Stimulated activated naive B cell treated with anti-CD40 and anti-IgM and Interleukin-4, amounts not matched to agents 10 μg/mL and 1 μg/mL and 100 μg/mL, for 72 hours (primary cell): ENCODE measurements around the gene MUC20.
A peak's percentile ranks its signal among the peaks of the same experiment; 100 is the strongest.
"Not testable (repeated sequence)": the region's sequence is repeated elsewhere in the genome, so short reads cannot be mapped to it uniquely, and the experiment has no call there.

ENCODE experiments used
- ATAC-seq, 2 donors: fragments of 150-1000 bp; cut with Tn5 transposase; replicated peaks; 2 replicates each; pipeline ENCODE4 v1.10.0; 2021; ENCODE audit warnings: moderate library complexity in 1 of 2
- DNase-seq: peaks from one replicate; pipeline ENCODE4 v3.0.0; 2021
- H3K27ac Mint-ChIP-seq: one replicate; pipeline ENCODE4 v1.8.0; 2022; ENCODE audit warnings: mild to moderate bottlenecking, mixed read lengths
- H3K27me3 Mint-ChIP-seq, 2 donors: one replicate each; pipeline ENCODE4 v1.8.0; 2022; ENCODE audit warnings: mixed read lengths in 2 of 2
- H3K36me3 Mint-ChIP-seq, 2 donors: one replicate each; pipeline ENCODE4 v1.8.0; 2022; ENCODE audit warnings: mixed read lengths in 2 of 2, mild to moderate bottlenecking in 1 of 2
- H3K4me1 Mint-ChIP-seq, 2 donors: one replicate each; pipeline ENCODE4 v1.8.0; 2022; ENCODE audit warnings: mixed read lengths in 2 of 2, mild to moderate bottlenecking in 1 of 2
- H3K4me3 Mint-ChIP-seq, 2 donors: one replicate each; pipeline ENCODE4 v1.8.0; 2022; ENCODE audit warnings: mild to moderate bottlenecking in 2 of 2, mixed read lengths in 2 of 2, moderate library complexity in 1 of 2
- H3K9me3 Mint-ChIP-seq, 2 donors: one replicate each; pipeline ENCODE4 v1.8.0; 2022; ENCODE audit warnings: mixed read lengths in 2 of 2, mild to moderate bottlenecking in 1 of 2

Gene MUC20

DNA sequence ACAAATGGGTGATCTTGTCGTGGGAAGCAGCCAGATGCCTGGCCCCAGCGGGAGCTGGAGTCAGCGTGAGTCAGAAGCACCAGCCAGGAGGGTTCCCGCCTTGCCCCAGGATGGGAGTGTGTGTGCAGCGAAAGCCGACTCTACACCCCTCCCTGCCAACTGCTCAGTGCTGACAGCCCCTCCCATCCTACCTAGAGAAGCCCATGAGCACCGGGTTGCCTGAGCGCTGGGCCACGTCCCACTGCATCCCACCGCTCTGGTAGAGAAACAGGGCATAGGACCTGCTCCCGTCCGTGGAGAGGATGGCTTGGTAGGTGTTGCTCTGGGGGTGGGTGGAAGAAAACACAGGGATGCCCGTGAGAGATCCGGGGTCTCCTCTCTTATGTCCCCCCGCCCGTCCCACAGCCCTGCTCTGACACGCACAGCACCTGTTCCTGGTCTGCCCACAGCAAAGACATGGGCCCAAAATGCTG, 48.1 kb downstream of the MUC20 start:
- no peak for DNase-seq
- peaks cover 1 to 4% of the 10 kb centered on the region in 2 donors for H3K9me3 Mint-ChIP-seq
- no peak overlapping the region for H3K4me3 Mint-ChIP-seq
- H3K27me3 Mint-ChIP-seq, result peaks cover 18 to 19% of the 10 kb centered on the region in 2 donors
- no peaks in the 10 kb centered on the region for H3K4me1 Mint-ChIP-seq
- no peaks in the 10 kb centered on the region for H3K36me3 Mint-ChIP-seq
- no peak overlapping the region for H3K27ac Mint-ChIP-seq
- ATAC-seq, result no peak

- ATAC-seq (no peak), DNase-seq (no peak)
- H3K9me3 Mint-ChIP-seq, result peaks cover 1 to 4% of the 10 kb centered on the region in 2 donors
- no peak overlapping the region for H3K4me3 Mint-ChIP-seq
- H3K36me3 Mint-ChIP-seq, result no peaks in the 10 kb centered on the region
- peaks cover 12 to 14% of the 10 kb centered on the region in 2 donors for H3K27me3 Mint-ChIP-seq
- H3K27ac Mint-ChIP-seq, result no peak overlapping the region
- H3K4me1 Mint-ChIP-seq, result no peaks in the 10 kb centered on the region
Observed at GRCh38 chr3:195769551-195769950, 48.8 kb downstream of the MUC20 start.

DNA sequence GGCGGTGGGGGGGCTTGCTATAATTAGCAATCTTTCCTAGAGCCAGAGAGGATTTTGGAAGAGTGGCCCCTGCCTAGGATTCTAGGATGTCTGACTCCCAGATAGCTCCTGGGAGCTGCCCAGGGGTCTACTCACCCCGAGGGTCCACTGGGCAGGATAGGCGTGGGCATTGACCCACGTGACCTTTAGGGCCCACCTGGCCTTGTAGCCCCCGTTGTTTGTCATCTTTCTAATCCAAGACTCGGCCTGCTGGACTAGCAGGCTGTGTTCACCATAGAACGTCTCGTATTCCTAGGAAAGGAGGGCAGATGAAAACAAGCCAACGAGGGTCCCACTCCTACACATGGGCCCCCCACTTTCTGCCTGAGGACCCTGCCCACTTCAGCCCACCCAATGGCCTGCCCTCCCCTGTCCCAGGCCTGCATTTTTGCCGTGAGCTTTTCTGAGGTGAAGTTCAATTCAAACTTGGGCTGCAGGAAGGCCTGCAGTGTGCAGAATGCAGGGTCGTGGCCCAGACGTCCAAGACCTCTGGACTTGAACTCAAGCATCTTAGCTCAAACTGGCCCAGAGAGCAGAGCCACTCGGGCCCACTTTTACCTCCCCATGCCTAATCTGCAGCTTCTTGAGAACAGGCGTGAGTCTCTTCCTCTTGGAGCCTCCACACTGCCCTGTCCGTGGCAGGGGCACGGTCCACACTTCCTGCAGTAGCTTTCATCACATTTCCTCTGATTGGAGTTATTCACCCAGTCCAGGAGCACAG, 49.5 kb downstream of the MUC20 start:
- Mint-ChIP-seq H3K36me3 (no peaks in the 10 kb centered on the region), H3K9me3 (peaks cover 1 to 4% of the 10 kb centered on the region in 2 donors), H3K4me3 (no peak overlapping the region), H3K4me1 (no peaks in the 10 kb centered on the region), H3K27ac (no peak overlapping the region), H3K27me3 (peaks cover 10 to 14% of the 10 kb centered on the region in 2 donors)
- DNase-seq, result no peak
- ATAC-seq, result peak; percentile 51 to 57

- DNase-seq, H3K9me3 Mint-ChIP-seq, H3K36me3 Mint-ChIP-seq, H3K4me1 Mint-ChIP-seq: not testable (repeated sequence)
- Mint-ChIP-seq H3K27me3 (peaks cover 10 to 14% of the 10 kb centered on the region in 2 donors), H3K4me3 (peak overlapping the region in 1 of 2 donors; percentile 62), H3K27ac (peak overlapping the region; percentile 89)
- ATAC-seq, result peak; percentile 54 to 67
Observed at GRCh38 chr3:195770841-195771645, 50.3 kb downstream of the MUC20 start.

GRCh38 chr3:195771646-195772300, 51.0 kb downstream of the MUC20 start:
- peak in 1 of 2 donors; percentile 16 for ATAC-seq

GRCh38 chr3:195773956-195774537, 53.3 kb downstream of the MUC20 start:
- Mint-ChIP-seq H3K4me3 (no peak overlapping the region), H3K4me1 (no peaks in the 10 kb centered on the region), H3K9me3 (no peaks in the 10 kb centered on the region), H3K27me3 (peaks cover 12 to 14% of the 10 kb centered on the region in 2 donors), H3K36me3 (no peaks in the 10 kb centered on the region), H3K27ac (no peak overlapping the region)
- ATAC-seq (no peak), DNase-seq (no peak)

More at GRCh38 chr3:195771646-195772300, 51.0 kb downstream of the MUC20 start:
- no peak overlapping the region for H3K4me3 Mint-ChIP-seq
- no peak overlapping the region for H3K27ac Mint-ChIP-seq
- DNase-seq, result no peak
- no peaks in the 10 kb centered on the region for H3K36me3 Mint-ChIP-seq
- H3K9me3 Mint-ChIP-seq, result peaks cover 1 to 4% of the 10 kb centered on the region in 2 donors
- H3K27me3 Mint-ChIP-seq, result peaks cover 10 to 14% of the 10 kb centered on the region in 2 donors
- no peaks in the 10 kb centered on the region for H3K4me1 Mint-ChIP-seq

- no peak overlapping the region for H3K27ac Mint-ChIP-seq
- no peak for DNase-seq
- H3K9me3 Mint-ChIP-seq, result no peaks in the 10 kb centered on the region
- no peaks in the 10 kb centered on the region for H3K36me3 Mint-ChIP-seq
- H3K4me1 Mint-ChIP-seq, result no peaks in the 10 kb centered on the region
- H3K4me3 Mint-ChIP-seq, result no peak overlapping the region
- peak in 1 of 2 donors; percentile 29 for ATAC-seq
- peaks cover 14 to 19% of the 10 kb centered on the region in 2 donors for H3K27me3 Mint-ChIP-seq
Observed at GRCh38 chr3:195774917-195775316, 54.1 kb downstream of the MUC20 start.

DNA sequence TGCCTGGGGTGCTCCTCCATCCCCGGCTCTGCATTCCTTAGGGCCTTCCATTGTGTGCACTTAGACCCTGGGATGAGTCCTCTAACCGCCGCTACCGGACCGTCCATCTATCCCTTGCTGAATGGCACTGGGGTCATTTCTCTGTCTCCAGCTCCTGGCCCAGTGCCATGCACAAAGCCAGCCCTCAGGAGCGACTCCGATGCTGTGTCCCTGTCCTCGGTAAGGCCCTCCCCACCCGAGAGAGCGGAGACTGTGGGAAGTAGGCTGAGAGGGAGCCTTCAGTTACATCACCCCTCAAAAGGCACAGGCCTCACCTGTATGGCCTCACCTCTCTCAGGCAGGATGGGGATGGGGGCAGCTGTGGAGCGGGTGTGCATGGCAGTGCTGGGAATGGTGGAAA, 57.2 kb downstream of the MUC20 start:
- no peak overlapping the region for H3K4me3 Mint-ChIP-seq
- H3K9me3 Mint-ChIP-seq, result peaks cover 13 to 15% of the 10 kb centered on the region in 2 donors
- H3K27me3 Mint-ChIP-seq, result peaks cover 7 to 24% of the 10 kb centered on the region in 2 donors
- H3K27ac Mint-ChIP-seq, result no peak overlapping the region
- DNase-seq (no peak), ATAC-seq (no peak)
- H3K36me3 Mint-ChIP-seq, result peaks cover 0 to 3% of the 10 kb centered on the region in 2 donors
- H3K4me1 Mint-ChIP-seq, result peaks cover 18 to 23% of the 10 kb centered on the region in 2 donors

DNA sequence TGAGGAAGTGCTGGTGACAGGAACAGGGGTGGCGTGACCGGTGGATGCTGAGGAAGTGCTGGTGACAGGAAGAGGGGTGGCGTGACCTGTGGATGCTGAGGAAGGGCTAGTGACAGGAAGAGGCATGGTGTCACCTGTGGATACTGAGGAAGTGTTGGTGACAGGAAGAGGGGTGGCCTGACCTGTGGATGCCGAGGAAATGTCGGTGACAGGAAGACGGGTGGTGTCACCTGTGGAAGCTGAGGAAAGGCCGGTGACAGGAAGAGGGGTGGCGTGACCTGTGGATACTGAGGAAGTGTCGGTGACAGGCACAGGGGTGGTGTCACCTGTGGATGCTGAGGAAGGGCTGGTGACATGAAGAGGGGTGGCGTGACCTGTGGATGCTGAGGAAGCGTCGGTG, 60.5 kb downstream of the MUC20 start:
- Mint-ChIP-seq H3K4me1 (peaks cover 37 to 42% of the 10 kb centered on the region in 2 donors), H3K9me3 (peaks cover 36 to 39% of the 10 kb centered on the region in 2 donors), H3K27me3 (peaks cover 22 to 44% of the 10 kb centered on the region in 2 donors)
- H3K4me3 Mint-ChIP-seq, DNase-seq, H3K27ac Mint-ChIP-seq, H3K36me3 Mint-ChIP-seq, ATAC-seq: not testable (repeated sequence)
